ENCODE data around the gene C20orf144. TPM values are rescaled to one million over a fixed set of nuclear protein-coding genes. Genes with fewer than 3 reads are reported as not detected.

Gene C20orf144
- total RNA-seq, 1 donor from 2014 or later = 0.13 TPM

GRCh38 chr20:33681288-33681687, 19.2 kb downstream of the C20orf144 start:
- no peak for DNase-seq (ENCODE audit: extremely low spot score, unreplicated experiment)
- H3K27me3 Mint-ChIP-seq (ENCODE audit: unreplicated experiment) = no peaks in the 10 kb centered on the region
- H3K4me1 Mint-ChIP-seq (ENCODE audit: unreplicated experiment) = peaks cover 32% of the 10 kb centered on the region
- H3K27ac Mint-ChIP-seq (ENCODE audit: unreplicated experiment) = peak overlapping the region; percentile 79
- H3K9me3 Mint-ChIP-seq (ENCODE audit: unreplicated experiment) = no peaks in the 10 kb centered on the region
- no peaks in the 10 kb centered on the region for H3K36me3 Mint-ChIP-seq (ENCODE audit: unreplicated experiment)
- no peak overlapping the region for H3K4me3 Mint-ChIP-seq (ENCODE audit: unreplicated experiment)
- no peak for TF ChIP-seq CTCF (IDR thresholded peaks at IDR 0.05)

DNA sequence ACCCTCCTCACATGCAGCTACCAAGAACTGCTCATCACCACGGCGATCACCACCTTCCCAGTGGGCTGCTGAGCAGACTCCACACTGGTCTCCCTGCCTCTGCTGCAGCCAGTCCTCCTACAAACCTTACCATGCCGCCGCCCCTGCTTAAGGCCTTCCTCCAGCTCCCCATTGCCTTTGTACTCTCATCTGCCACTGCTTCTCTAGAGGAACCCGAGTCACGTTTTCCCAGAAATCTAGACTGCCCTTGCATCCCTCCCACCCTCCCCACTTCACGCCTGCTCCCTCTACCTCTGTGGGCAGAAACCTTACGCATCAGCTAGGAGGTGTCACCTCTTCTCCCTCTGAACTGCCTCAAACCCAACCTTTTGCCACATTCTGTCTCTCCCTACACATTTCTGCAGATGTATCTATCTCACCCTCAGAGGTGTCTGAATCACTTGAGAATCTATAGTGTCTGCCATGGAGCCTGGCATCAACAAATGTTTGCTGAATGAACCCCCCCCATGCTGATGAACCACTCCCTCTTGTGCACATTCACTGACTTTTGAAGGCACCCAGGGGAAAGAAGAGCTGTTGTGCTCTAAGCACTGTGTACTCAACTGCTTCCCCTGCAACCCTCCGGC, 19.7 kb downstream of the C20orf144 start:
- no peak for TF ChIP-seq CTCF (IDR thresholded peaks at IDR 0.05)
- no peak for DNase-seq (ENCODE audit: extremely low spot score, unreplicated experiment)
- Mint-ChIP-seq H3K4me1 (ENCODE audit: unreplicated experiment) (peaks cover 36% of the 10 kb centered on the region), H3K4me3 (ENCODE audit: unreplicated experiment) (no peak overlapping the region), H3K27ac (ENCODE audit: unreplicated experiment) (no peak overlapping the region), H3K36me3 (ENCODE audit: unreplicated experiment) (no peaks in the 10 kb centered on the region), H3K9me3 (ENCODE audit: unreplicated experiment) (no peaks in the 10 kb centered on the region), H3K27me3 (ENCODE audit: unreplicated experiment) (no peaks in the 10 kb centered on the region)

GRCh38 chr20:33684533-33685327, 22.6 kb downstream of the C20orf144 start:
- Mint-ChIP-seq H3K4me3 (ENCODE audit: unreplicated experiment) (peak overlapping the region; percentile 64), H3K9me3 (ENCODE audit: unreplicated experiment) (no peaks in the 10 kb centered on the region), H3K27me3 (ENCODE audit: unreplicated experiment) (no peaks in the 10 kb centered on the region), H3K27ac (ENCODE audit: unreplicated experiment) (peak overlapping the region; percentile 59), H3K36me3 (ENCODE audit: unreplicated experiment) (no peaks in the 10 kb centered on the region), H3K4me1 (ENCODE audit: unreplicated experiment) (peaks cover 36% of the 10 kb centered on the region)
- DNase-seq (ENCODE audit: extremely low spot score, unreplicated experiment) = no peak
- TF ChIP-seq CTCF (IDR thresholded peaks at IDR 0.05) = no peak

- no peaks in the 10 kb centered on the region for H3K9me3 Mint-ChIP-seq (ENCODE audit: unreplicated experiment)
- H3K27me3 Mint-ChIP-seq (ENCODE audit: unreplicated experiment) = no peaks in the 10 kb centered on the region
- TF ChIP-seq CTCF (IDR thresholded peaks at IDR 0.05) = no peak
- H3K36me3 Mint-ChIP-seq (ENCODE audit: unreplicated experiment) = no peaks in the 10 kb centered on the region
- peaks cover 34% of the 10 kb centered on the region for H3K4me1 Mint-ChIP-seq (ENCODE audit: unreplicated experiment)
- peak overlapping the region; percentile 50 for H3K27ac Mint-ChIP-seq (ENCODE audit: unreplicated experiment)
- H3K4me3 Mint-ChIP-seq (ENCODE audit: unreplicated experiment) = peak overlapping the region; percentile 64
- no peak for DNase-seq (ENCODE audit: extremely low spot score, unreplicated experiment)
Observed at GRCh38 chr20:33685328-33686099, 23.4 kb downstream of the C20orf144 start.
